ENCODE measurements around the gene UBE2E2. TPM values are rescaled to one million over a fixed set of nuclear protein-coding genes. Genes with fewer than 3 reads are reported as not detected.

UBE2E2 gene
- polyA plus RNA-seq, 1 donor (not counting 4 experiments of a cell fraction or from before 2014, with no cell fraction given): 63.2 TPM

DNA sequence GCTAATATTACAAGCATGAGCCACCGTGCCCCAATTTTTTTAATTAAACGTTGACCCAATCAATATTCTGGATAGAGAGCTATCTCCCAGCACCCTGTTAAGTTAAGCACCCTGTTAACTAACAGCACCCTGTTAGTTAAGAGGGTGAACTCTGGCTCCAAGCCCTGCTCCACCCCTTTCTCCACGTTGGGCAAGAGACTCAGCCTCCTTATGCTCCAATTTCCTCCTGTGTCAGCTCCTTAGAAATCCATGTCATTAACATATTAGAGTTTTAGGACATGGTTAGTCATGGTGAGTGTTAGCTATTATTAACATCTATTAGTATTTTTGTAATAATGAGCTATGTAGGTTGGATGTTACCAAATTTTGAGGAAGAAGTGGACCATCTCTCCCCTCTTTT lies 385.4 kb downstream of the UBE2E2 start:
- no peak for TF ChIP-seq EZH2 (IDR thresholded peaks at IDR 0.05; ENCODE audit: low read length)
- TF ChIP-seq, protein P1, sequence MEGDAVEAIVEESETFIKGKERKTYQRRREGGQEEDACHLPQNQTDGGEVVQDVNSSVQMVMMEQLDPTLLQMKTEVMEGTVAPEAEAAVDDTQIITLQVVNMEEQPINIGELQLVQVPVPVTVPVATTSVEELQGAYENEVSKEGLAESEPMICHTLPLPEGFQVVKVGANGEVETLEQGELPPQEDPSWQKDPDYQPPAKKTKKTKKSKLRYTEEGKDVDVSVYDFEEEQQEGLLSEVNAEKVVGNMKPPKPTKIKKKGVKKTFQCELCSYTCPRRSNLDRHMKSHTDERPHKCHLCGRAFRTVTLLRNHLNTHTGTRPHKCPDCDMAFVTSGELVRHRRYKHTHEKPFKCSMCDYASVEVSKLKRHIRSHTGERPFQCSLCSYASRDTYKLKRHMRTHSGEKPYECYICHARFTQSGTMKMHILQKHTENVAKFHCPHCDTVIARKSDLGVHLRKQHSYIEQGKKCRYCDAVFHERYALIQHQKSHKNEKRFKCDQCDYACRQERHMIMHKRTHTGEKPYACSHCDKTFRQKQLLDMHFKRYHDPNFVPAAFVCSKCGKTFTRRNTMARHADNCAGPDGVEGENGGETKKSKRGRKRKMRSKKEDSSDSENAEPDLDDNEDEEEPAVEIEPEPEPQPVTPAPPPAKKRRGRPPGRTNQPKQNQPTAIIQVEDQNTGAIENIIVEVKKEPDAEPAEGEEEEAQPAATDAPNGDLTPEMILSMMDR (optimal IDR thresholded peaks at IDR 0.05 in 1 of 3, IDR thresholded peaks at IDR 0.05 in 1 of 3, conservative IDR thresholded peaks at IDR 0.05 in 1 of 3; ENCODE audit: extremely low read depth in 1 of 3, insufficient read depth in 2 of 3, low read length in 3 of 3): no peak
- Histone ChIP-seq H3K9me1 (ENCODE audit: control insufficient read depth, extremely low read depth, insufficient read depth, low read length) (no peaks in the 10 kb centered on the region), H3K36me3 (ENCODE audit: control insufficient read depth in 2 of 2, extremely low read depth in 1 of 2, insufficient read depth in 2 of 2, low read length in 2 of 2) (no peaks in the 10 kb centered on the region), H3K9ac (ENCODE audit: control insufficient read depth, extremely low read depth, insufficient read depth, low read length) (no peak overlapping the region), H3K79me2 (ENCODE audit: control insufficient read depth, insufficient read depth, low read length) (no peaks in the 10 kb centered on the region), H4K20me1 (ENCODE audit: control insufficient read depth, extremely low read depth, insufficient read depth, low read length) (no peaks in the 10 kb centered on the region), H3K4me2 (ENCODE audit: control insufficient read depth, extremely low read depth, insufficient read depth, low read depth, low read length) (no peak overlapping the region), H3K4me3 (ENCODE audit: control insufficient read depth in 2 of 3, extremely low read depth in 1 of 3, insufficient read depth in 2 of 3, low read depth in 1 of 3, low read length in 3 of 3) (no peak overlapping the region), H3K4me1 (ENCODE audit: control insufficient read depth, extremely low read depth, insufficient read depth, low read length) (no peaks in the 10 kb centered on the region), H3K27me3 (ENCODE audit: control insufficient read depth, extremely low read depth, insufficient read depth, low read length) (no peaks in the 10 kb centered on the region), H2AFZ (ENCODE audit: control insufficient read depth, low read length) (no peak overlapping the region), H3K9me3 (ENCODE audit: control insufficient read depth, low read depth, low read length) (no peaks in the 10 kb centered on the region), H3K27ac (ENCODE audit: control insufficient read depth, insufficient read depth, low read length) (no peak overlapping the region)
- FAIRE-seq: no peak
- DNase-seq (ENCODE audit: low read depth, low spot score): no peak
- dilution Hi-C loops (cut with MboI; ENCODE audit: extremely low pct_ligation_motif_present, low sequenced_read_pairs): no loop called here

DNA sequence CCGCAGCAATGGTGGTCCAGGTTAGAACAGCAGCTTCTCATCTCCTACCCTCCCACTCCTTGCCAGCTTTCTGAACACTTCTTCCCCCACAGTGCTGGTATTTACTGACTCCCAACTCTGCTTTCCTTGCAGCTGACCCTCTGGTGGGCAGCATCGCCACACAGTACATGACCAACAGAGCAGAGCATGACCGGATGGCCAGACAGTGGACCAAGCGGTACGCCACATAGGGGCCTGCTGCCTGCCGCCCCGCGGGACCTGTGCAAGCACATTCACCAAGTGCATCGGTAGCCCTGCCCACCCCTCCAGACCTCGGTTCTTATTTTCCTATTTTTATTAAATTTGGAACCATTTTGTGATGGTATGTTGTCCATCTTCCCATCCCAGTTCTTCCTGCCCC lies 386.5 kb downstream of the UBE2E2 start:
- FAIRE-seq (no peak), DNase-seq (ENCODE audit: low read depth, low spot score) (no peak)
- Histone ChIP-seq H3K79me2 (ENCODE audit: control insufficient read depth, insufficient read depth, low read length) (no peaks in the 10 kb centered on the region), H3K27me3 (ENCODE audit: control insufficient read depth, extremely low read depth, insufficient read depth, low read length) (no peaks in the 10 kb centered on the region), H3K9ac (ENCODE audit: control insufficient read depth, extremely low read depth, insufficient read depth, low read length) (no peak overlapping the region), H3K9me3 (ENCODE audit: control insufficient read depth, low read depth, low read length) (no peaks in the 10 kb centered on the region), H3K4me3 (ENCODE audit: control insufficient read depth in 2 of 3, extremely low read depth in 1 of 3, insufficient read depth in 2 of 3, low read depth in 1 of 3, low read length in 3 of 3) (no peak overlapping the region), H3K4me1 (ENCODE audit: control insufficient read depth, extremely low read depth, insufficient read depth, low read length) (no peaks in the 10 kb centered on the region), H3K9me1 (ENCODE audit: control insufficient read depth, extremely low read depth, insufficient read depth, low read length) (no peaks in the 10 kb centered on the region), H3K27ac (ENCODE audit: control insufficient read depth, insufficient read depth, low read length) (no peak overlapping the region), H3K36me3 (ENCODE audit: control insufficient read depth in 2 of 2, extremely low read depth in 1 of 2, insufficient read depth in 2 of 2, low read length in 2 of 2) (no peaks in the 10 kb centered on the region), H2AFZ (ENCODE audit: control insufficient read depth, low read length) (no peak overlapping the region), H3K4me2 (ENCODE audit: control insufficient read depth, extremely low read depth, insufficient read depth, low read depth, low read length) (no peak overlapping the region), H4K20me1 (ENCODE audit: control insufficient read depth, extremely low read depth, insufficient read depth, low read length) (no peaks in the 10 kb centered on the region)
- TF ChIP-seq, protein P1 (optimal IDR thresholded peaks at IDR 0.05 in 1 of 3, IDR thresholded peaks at IDR 0.05 in 1 of 3, conservative IDR thresholded peaks at IDR 0.05 in 1 of 3; ENCODE audit: extremely low read depth in 1 of 3, insufficient read depth in 2 of 3, low read length in 3 of 3): no peak
- TF ChIP-seq EZH2 (IDR thresholded peaks at IDR 0.05; ENCODE audit: low read length): no peak
- dilution Hi-C loops (cut with MboI; ENCODE audit: extremely low pct_ligation_motif_present, low sequenced_read_pairs): no loop called here

Measured in keratinocyte (primary cell).